Measurements from ENCODE around the gene DNM3. TPM values are rescaled to one million over a fixed set of nuclear protein-coding genes. Genes with fewer than 3 reads are reported as not detected.

Gene DNM3
- total and polyA plus RNA-seq, 10 of the 15 experiments (the other 5 are each of a cell fraction or from before 2014, with no cell fraction given), result 0.03 to 1.5 (median 0.08) TPM; not detected in 3

GRCh38 chr1:172051898-172052297 is 210.6 kb downstream of the DNM3 start:
- H4K20me1 ChIP-seq (ENCODE audit: control insufficient read depth, insufficient read depth), result no peaks in the 10 kb centered on the region
- FAIRE-seq (no peak), ATAC-seq (no peak), DNase-seq (ENCODE audit: low read depth, low spot score) (no peak)
- intact Hi-C loops (cut with micrococcal nuclease; ENCODE audit: unreplicated experiment) (no loop called here), in situ Hi-C loops (cut with MboI) (no loop called here)
- no peak overlapping the region for H3K4me2 ChIP-seq (ENCODE audit: control insufficient read depth, insufficient read depth)
- H3K79me2 ChIP-seq (ENCODE audit: control insufficient read depth, insufficient read depth, low read length), result no peaks in the 10 kb centered on the region
- 33% methylated on average over 2 of the region's 2 CpGs for WGBS (ENCODE audit: insufficient coverage, insufficient replicate concordance, low lambda C conversion rate, missing lambda C conversion rate)
- CTCF ChIA-PET, result no interaction called here
- no peaks in the 10 kb centered on the region for H3K9me3 ChIP-seq (replicated peaks; ENCODE audit: control insufficient read depth, insufficient read depth, low read length)
- H3K27me3 ChIP-seq (replicated peaks in 1 of 2; ENCODE audit: control insufficient read depth in 2 of 2, insufficient read depth in 2 of 2, low read length in 1 of 2), result no peaks in the 10 kb centered on the region
- SMC1A ChIA-PET (ENCODE audit: uncharacterized antibody, unreplicated experiment), result interaction anchor here (0.6 kb wide), 1 partner anchor 397 kb away, joined by 3 read pairs; no protein-coding TSS in a partner anchor
- RAD21 ChIA-PET (ENCODE audit: unreplicated experiment), result no interaction called here
- no peak overlapping the region for H3K9ac ChIP-seq (ENCODE audit: control insufficient read depth, insufficient read depth, low read length)
- BruUV-seq (replicated peaks), result no TSS peak
- H2AFZ ChIP-seq (ENCODE audit: control insufficient read depth, low read depth, low read length), result no peak overlapping the region
- POLR2A ChIA-PET, result no interaction called here
- no peaks in the 10 kb centered on the region for H3K36me3 ChIP-seq (ENCODE audit: control insufficient read depth in 2 of 2, insufficient read depth in 2 of 2, low read length in 1 of 2)
- no peaks in the 10 kb centered on the region for H3K4me1 ChIP-seq (ENCODE audit: control insufficient read depth, insufficient read depth, low read length)
- H3K27ac ChIP-seq (ENCODE audit: control insufficient read depth, insufficient read depth), result no peak overlapping the region
- H3K4me3 ChIP-seq, result no peak overlapping the region
- TF ChIP-seq PML (IDR thresholded peaks at IDR 0.05; ENCODE audit: low read length) (no peak), POLR2AphosphoS5 (IDR thresholded peaks at IDR 0.05; ENCODE audit: low read length) (no peak), BACH1 (IDR thresholded peaks at IDR 0.05; ENCODE audit: borderline replicate concordance) (no peak), EZH2 (IDR thresholded peaks at IDR 0.05; ENCODE audit: borderline replicate concordance, control insufficient read depth, low read depth, low read length) (no peak), JUND (IDR thresholded peaks at IDR 0.05; ENCODE audit: low read depth, low read length) (no peak), TBL1XR1 (IDR thresholded peaks at IDR 0.05; ENCODE audit: low read depth, low read length) (no peak), ZBTB33 (IDR thresholded peaks at IDR 0.05) (no peak), FOS (IDR thresholded peaks at IDR 0.05; ENCODE audit: borderline replicate concordance, extremely low read depth, insufficient read length) (no peak), SMARCA5 (IDR thresholded peaks at IDR 0.05) (no peak), IKZF1 (conservative IDR thresholded peaks at IDR 0.05) (no peak), SIX5 (IDR thresholded peaks at IDR 0.05; ENCODE audit: low read depth, low read length, severe bottlenecking) (no peak), GATAD2B (conservative IDR thresholded peaks at IDR 0.05; ENCODE audit: low read depth) (no peak), NBN (IDR thresholded peaks at IDR 0.05) (no peak), MTA2 (IDR thresholded peaks at IDR 0.05; ENCODE audit: low read depth) (no peak), CEBPZ (IDR thresholded peaks at IDR 0.05; ENCODE audit: low read depth, low read length) (no peak), STAT3 (IDR thresholded peaks at IDR 0.05; ENCODE audit: low read depth, low read length) (no peak), WRNIP1 (IDR thresholded peaks at IDR 0.05; ENCODE audit: borderline replicate concordance, low read depth, low read length) (no peak)
- TF ChIP-seq, protein P1, sequence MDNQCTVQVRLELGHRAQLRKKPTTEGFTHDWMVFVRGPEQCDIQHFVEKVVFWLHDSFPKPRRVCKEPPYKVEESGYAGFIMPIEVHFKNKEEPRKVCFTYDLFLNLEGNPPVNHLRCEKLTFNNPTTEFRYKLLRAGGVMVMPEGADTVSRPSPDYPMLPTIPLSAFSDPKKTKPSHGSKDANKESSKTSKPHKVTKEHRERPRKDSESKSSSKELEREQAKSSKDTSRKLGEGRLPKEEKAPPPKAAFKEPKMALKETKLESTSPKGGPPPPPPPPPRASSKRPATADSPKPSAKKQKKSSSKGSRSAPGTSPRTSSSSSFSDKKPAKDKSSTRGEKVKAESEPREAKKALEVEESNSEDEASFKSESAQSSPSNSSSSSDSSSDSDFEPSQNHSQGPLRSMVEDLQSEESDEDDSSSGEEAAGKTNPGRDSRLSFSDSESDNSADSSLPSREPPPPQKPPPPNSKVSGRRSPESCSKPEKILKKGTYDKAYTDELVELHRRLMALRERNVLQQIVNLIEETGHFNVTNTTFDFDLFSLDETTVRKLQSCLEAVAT (IDR thresholded peaks at IDR 0.05), result no peak

All from GM12878 (cell line).